A549 (cell line): ENCODE measurements around the gene PRPSAP2. TPM values are rescaled to one million over a fixed set of nuclear protein-coding genes. Genes with fewer than 3 reads are reported as not detected.
A peak's percentile ranks its signal among the peaks of the same experiment; 100 is the strongest.

ENCODE experiments used
- ATAC-seq, 2 experiments: fragments of 200-7000 bp in 1 of 2; fragments of >200 bp in 1 of 2; cut with Nextera tagmentation in 1 of 2; cut with Tn5 transposase in 1 of 2; 3 replicates each; pipeline versions ENCODE4 v1.8.0 to v1.9.1; 2018 to 2020; ENCODE audit warnings: mild to moderate bottlenecking in 1 of 2, moderate library complexity in 1 of 2
- CTCF ChIA-PET: fragments of 300-600 bp; sonication (Branson Sonifier 250); formaldehyde crosslinking; extraction: SDS; loops from one replicate; lab custom pipeline; 2021; ENCODE audit warnings: antibody characterized with exemption, inconsistent platforms; lab: Yijun Ruan, JAX
- POLR2A ChIA-PET: fragments of 350-600 bp; formaldehyde crosslinking; extraction: SDS; loops from one replicate; lab custom pipeline; 2021; ENCODE audit warnings: antibody characterized with exemption, inconsistent platforms; lab: Yijun Ruan, JAX
- DNase-seq, 2 experiments: peaks; one replicate each; pipeline versions ENCODE4 v3.0.0 to v3.0.0-alpha.2; 2011 to 2016; ENCODE audit warnings: low read depth in 1 of 2, low spot score in 1 of 2
- FAIRE-seq: peaks from 2 replicates; lab custom pipeline; 2011; peaks lifted over from hg19 to GRCh38; lab: Jason Lieb, UNC
- H3K27ac ChIP-seq, 2 experiments: fragments of >200 bp; sonication (Bioruptor Twin); formaldehyde crosslinking; 3 replicates each; pipeline ENCODE4 v1.5.1; 2016 to 2017
- H3K4me1 ChIP-seq: fragments of >200 bp; sonication (Bioruptor Twin); formaldehyde crosslinking; 3 replicates; pipeline ENCODE4 v1.6.1; 2016
- H3K4me2 ChIP-seq: fragments of >200 bp; sonication (Bioruptor Twin); formaldehyde crosslinking; 3 replicates; pipeline ENCODE4 v1.6.1; 2016
- H3K4me3 ChIP-seq: fragments of >200 bp; sonication (Bioruptor Twin); formaldehyde crosslinking; 3 replicates; pipeline ENCODE4 v1.5.1; 2016
- H3K9me3 ChIP-seq: fragments of >200 bp; sonication (Bioruptor Twin); formaldehyde crosslinking; 3 replicates; pipeline ENCODE4 v1.6.1; 2016
- CBX2 ChIP-seq: fragments of 200-600 bp; sonication (generic); IDR thresholded peaks from 2 replicates; pipeline ENCODE4 v1.6.1; 2016; ENCODE audit warnings: low read depth, mild to moderate bottlenecking, borderline replicate concordance
- CHD2 ChIP-seq: fragments of 150-350 bp; IDR thresholded peaks from 2 replicates; pipeline ENCODE4 v1.6.1; 2014; ENCODE audit warnings: low read length; ENCODE audit not compliant: partially characterized antibody
- CHD4 ChIP-seq: fragments of 200-600 bp; sonication (generic); IDR thresholded peaks from 2 replicates; pipeline ENCODE4 v1.6.1; 2016; ENCODE audit warnings: antibody characterized with exemption, mild to moderate bottlenecking, borderline replicate concordance
- CTCF ChIP-seq: fragments of >200 bp; sonication (Bioruptor Twin); formaldehyde crosslinking; IDR thresholded peaks from 3 replicates; pipeline ENCODE4 v1.5.1; 2016
- E2F6 ChIP-seq: IDR thresholded peaks from 2 replicates; pipeline ENCODE4 v1.6.1; 2012; ENCODE audit warnings: low read depth, borderline replicate concordance
- EHMT2 ChIP-seq: fragments of 200-600 bp; sonication (generic); IDR thresholded peaks from 2 replicates; pipeline ENCODE4 v1.6.1; 2016; ENCODE audit warnings: antibody characterized with exemption, low read depth, mild to moderate bottlenecking, moderate library complexity
- EP300 ChIP-seq, 2 experiments: fragments of >200 bp; sonication (Bioruptor Twin); formaldehyde crosslinking; IDR thresholded peaks; 2 replicates in 1 of 2; 3 replicates in 1 of 2; pipeline ENCODE4 v1.6.1; 2016 to 2017
- HMGXB4 ChIP-seq: fragments of 250-450 bp; sonication (Bioruptor Pico); IDR thresholded peaks from 2 replicates; pipeline ENCODE4 v1.5.0; 2021; ENCODE audit warnings: mild to moderate bottlenecking, moderate library complexity, borderline replicate concordance
- HOXA7 ChIP-seq: fragments of 250-450 bp; sonication (Bioruptor Pico); IDR thresholded peaks from 2 replicates; pipeline ENCODE4 v1.5.0; 2020; ENCODE audit warnings: mild to moderate bottlenecking, moderate library complexity
- HOXB13 ChIP-seq: fragments of 250-450 bp; sonication (Bioruptor Pico); IDR thresholded peaks from 2 replicates; pipeline ENCODE4 v1.5.0; 2020; ENCODE audit warnings: low read depth, mild to moderate bottlenecking, moderate library complexity
- JUN ChIP-seq, 2 experiments: fragments of >200 bp; sonication (Bioruptor Twin); formaldehyde crosslinking; IDR thresholded peaks; 2 replicates in 1 of 2; 3 replicates in 1 of 2; pipeline ENCODE4 v1.6.1; 2016 to 2017
- KDM5A ChIP-seq: fragments of 200-600 bp; sonication (generic); IDR thresholded peaks from 2 replicates; pipeline ENCODE4 v1.6.1; 2016; ENCODE audit warnings: antibody characterized with exemption, mild to moderate bottlenecking
- MAX ChIP-seq: IDR thresholded peaks from 2 replicates; pipeline ENCODE4 v1.6.1; 2012
- MYC ChIP-seq: IDR thresholded peaks from 2 replicates; pipeline ENCODE4 v1.6.1; 2012; ENCODE audit warnings: mild to moderate bottlenecking, inconsistent platforms, low read length, improper control_type of control experiment, borderline replicate concordance
- NFE2L2 ChIP-seq: fragments of 150-350 bp; conservative IDR thresholded peaks from 2 replicates; pipeline ENCODE4 v1.6.1; 2014; ENCODE audit warnings: low read length
- NPAS2 ChIP-seq: fragments of 250-450 bp; sonication (Bioruptor Pico); IDR thresholded peaks from 2 replicates; pipeline ENCODE4 v1.8.0; 2022; ENCODE audit warnings: mild to moderate bottlenecking, moderate library complexity, borderline replicate concordance
- NR3C1 ChIP-seq: fragments of >200 bp; sonication (Bioruptor Twin); formaldehyde crosslinking; IDR thresholded peaks from 3 replicates; pipeline ENCODE4 v1.6.1; 2017
- RARB ChIP-seq: fragments of 250-450 bp; sonication (Bioruptor Pico); IDR thresholded peaks from 2 replicates; pipeline ENCODE4 v1.8.0; 2021; ENCODE audit warnings: mild to moderate bottlenecking, moderate library complexity
- RCOR1 ChIP-seq: fragments of 150-350 bp; IDR thresholded peaks from 2 replicates; pipeline ENCODE4 v1.6.1; 2014; ENCODE audit warnings: antibody characterized with exemption, low read length, low read depth
- RFX5 ChIP-seq: fragments of 450-650 bp; IDR thresholded peaks from 2 replicates; pipeline ENCODE4 v1.7.1; 2014; ENCODE audit warnings: antibody characterized with exemption, mild to moderate bottlenecking, moderate library complexity
- TP53 ChIP-seq: fragments of 250-450 bp; sonication (Bioruptor Pico); IDR thresholded peaks from 2 replicates; pipeline ENCODE4 v1.5.0; 2021; ENCODE audit warnings: mild to moderate bottlenecking, moderate library complexity
- ZNF302 ChIP-seq: fragments of 250-450 bp; sonication (Bioruptor Pico); IDR thresholded peaks from 2 replicates; pipeline ENCODE4 v1.9.0; 2021; ENCODE audit warnings: inconsistent platforms, mild to moderate bottlenecking, moderate library complexity
- ZSCAN20 ChIP-seq: fragments of 250-450 bp; sonication (Bioruptor Pico); IDR thresholded peaks from 2 replicates; pipeline ENCODE4 v1.8.0; 2022; ENCODE audit warnings: mild to moderate bottlenecking, moderate library complexity
- WGBS: methylation state at CpG from one replicate; pipeline ENCODE4 v1.1.6; 2017; ENCODE audit errors: missing lambda C conversion rate; 5-methylcytosine and 5-hydroxymethylcytosine counted together
- polyA plus RNA-seq, 4 experiments: library from polyadenylated mRNA; depleted of rRNA in 3 of 4; stranded (reverse); fragments of >200 nt; fragmentation: RNase III in 1 of 4; extraction: RNeasy Plus Mini Kit Qiagen cat#74134 plus additional on column Dnase treatment in 1 of 4; gene quantifications; 2 replicates in 3 of 4; 3 replicates in 1 of 4; pipeline ENCODE4 v1.2.3, GENCODE V29; 2011 to 2017

PRPSAP2 gene
- polyA plus RNA-seq, 2 of the 4 experiments (the other 2 are of a cell fraction): 53.3 to 82.1 TPM

GRCh38 chr17:18866866-18867813, 9.2 kb downstream of the PRPSAP2 start:
- FAIRE-seq: no peak
- POLR2A ChIA-PET: interaction anchor here (1.0 kb wide), 1 partner anchor 10 kb away, joined by 4 read pairs; the partner anchor contains the start of gene PRPSAP2
- Histone ChIP-seq H3K9me3 (no peaks in the 10 kb centered on the region), H3K4me1 (no peaks in the 10 kb centered on the region), H3K4me3 (no peak overlapping the region), H3K27ac (no peak overlapping the region), H3K4me2 (no peak overlapping the region)
- WGBS: 86% methylated on average over 8 of the region's 8 CpGs
- no peak for DNase-seq
- no peak for TF ChIP-seq NR3C1
- no peak for TF ChIP-seq HMGXB4 (CRISPR knock-in tag)
- no peak for TF ChIP-seq NFE2L2
- TF ChIP-seq E2F6: no peak
- TF ChIP-seq MYC: no peak
- no peak for TF ChIP-seq ZNF302 (CRISPR knock-in tag)
- TF ChIP-seq HOXB13 (CRISPR knock-in tag): no peak
- no peak for TF ChIP-seq CBX2
- TF ChIP-seq RFX5: no peak
- no peak for TF ChIP-seq ZSCAN20
- no peak for TF ChIP-seq CHD4
- TF ChIP-seq TP53 (CRISPR knock-in tag): no peak
- no peak for TF ChIP-seq HOXA7
- no peak for TF ChIP-seq MAX
- no peak for TF ChIP-seq EHMT2
- TF ChIP-seq CTCF: no peak
- TF ChIP-seq EP300 (IDR thresholded peaks at IDR 0.05): no peak
- no peak for TF ChIP-seq JUN (IDR thresholded peaks at IDR 0.05)
- TF ChIP-seq RARB (CRISPR knock-in tag): no peak
- TF ChIP-seq NPAS2: no peak
- no peak for ATAC-seq
- CTCF ChIA-PET: interaction anchor here (0.8 to 1.8 kb wide), 4 partner anchors 8 to 30 kb away, joined by 3 to 8 read pairs (median 4); no protein-coding TSS in a partner anchor

GRCh38 chr17:18877104-18877645, 19.2 kb downstream of the PRPSAP2 start:
- WGBS: 74% methylated on average over 6 of the region's 6 CpGs
- peak in 1 of 2 experiments; percentile 21 for DNase-seq
- TF ChIP-seq KDM5A (no peak), RARB (CRISPR knock-in tag) (no peak), RCOR1 (no peak), CHD2 (no peak), MAX (no peak)
- TF ChIP-seq, all 56 proteins: peak for 0
- FAIRE-seq (peak; percentile 36), ATAC-seq (peak; percentile 64 to 83; a peak in 4 of 6 replicates)
- no peaks in the 10 kb centered on the region for H3K9me3 ChIP-seq
- H3K4me1 ChIP-seq: peaks cover 11% of the 10 kb centered on the region; the same call in 2 of the 3 replicates
- POLR2A ChIA-PET: no interaction called here
- no peak overlapping the region for H3K4me3 ChIP-seq
- peak overlapping the region in 1 of 2 experiments; percentile 65; a peak in 4 of 6 replicates for H3K27ac ChIP-seq
- CTCF ChIA-PET: interaction anchor here (0.6 to 2.1 kb wide), 7 partner anchors 10 to 657 kb away, joined by 3 to 6 read pairs (median 5); no protein-coding TSS in a partner anchor
- H3K4me2 ChIP-seq: peak overlapping the region; percentile 21; the same call in 1 of the 3 replicates
